ENCODE data around the gene CD2BP2. TPM values are rescaled to one million over a fixed set of nuclear protein-coding genes. Genes with fewer than 3 reads are reported as not detected.

CD2BP2 gene
- total and polyA plus RNA-seq, 2 of the 13 experiments (the other 11 are each of a cell fraction or from before 2014, with no cell fraction given) = 24.9 to 54.6 TPM

DNA sequence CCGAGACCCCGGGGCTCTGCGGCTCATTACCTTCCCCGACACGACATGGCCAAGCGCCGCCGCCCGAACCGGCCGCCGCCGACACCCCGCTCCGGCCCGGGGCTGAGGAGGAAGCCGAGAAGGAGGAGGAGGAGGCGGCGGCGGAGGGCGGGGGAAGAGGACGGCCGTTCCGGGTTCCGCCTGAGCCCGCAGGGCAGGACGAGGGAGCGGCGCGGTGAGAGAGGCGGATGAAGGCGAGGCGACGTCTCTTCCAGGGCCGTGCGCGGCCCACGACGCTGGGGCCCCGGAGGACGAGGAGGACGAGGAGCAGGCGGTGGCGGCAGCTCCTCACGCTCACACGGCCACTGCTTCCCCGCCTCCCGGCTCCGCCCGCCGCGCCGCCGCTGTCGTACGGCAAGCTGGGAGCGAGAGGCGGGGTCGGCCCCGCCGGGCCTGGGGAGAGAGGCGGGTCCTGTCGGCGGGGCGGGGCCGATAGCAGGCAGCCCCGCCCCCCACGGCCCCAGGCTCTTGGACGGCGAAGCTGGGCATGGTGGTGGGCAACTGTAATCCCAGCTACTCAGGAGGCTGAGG lies 20.0 kb downstream of the CD2BP2 start (continued):
- TF ChIP-seq KIAA2018 (CRISPR knock-in tag; IDR thresholded peaks at IDR 0.05; ENCODE audit: borderline replicate concordance) = 0 out of 2 replicates have a peak, but pooled peaks have one; percentile 30
- TF ChIP-seq CENPT (CRISPR knock-in tag; IDR thresholded peaks at IDR 0.05; ENCODE audit: low read depth) = 0 out of 2 replicates have a peak, but pooled peaks have one; percentile 57
- TF ChIP-seq ZFY (CRISPR knock-in tag; IDR thresholded peaks at IDR 0.05) = peak; percentile 65; the same call in 1 of the 2 replicates
- TF ChIP-seq ZNF225 (CRISPR knock-in tag; IDR thresholded peaks at IDR 0.05) = peak; percentile 28; the same call in 1 of the 2 replicates
- peak; percentile 19; the same call in 1 of the 2 replicates for TF ChIP-seq ZNF766 (CRISPR knock-in tag; IDR thresholded peaks at IDR 0.05; ENCODE audit: borderline replicate concordance)
- peak; percentile 91 for TF ChIP-seq SP4 (CRISPR knock-in tag; IDR thresholded peaks at IDR 0.05)
- TF ChIP-seq ZNF331 (CRISPR knock-in tag; IDR thresholded peaks at IDR 0.05) = peak; percentile 62
- 0 out of 2 replicates have a peak, but pooled peaks have one; percentile 42 for TF ChIP-seq ZNF12 (CRISPR knock-in tag; IDR thresholded peaks at IDR 0.05)
- peak; percentile 40; the same call in 1 of the 2 replicates for TF ChIP-seq ZNF710 (CRISPR knock-in tag; IDR thresholded peaks at IDR 0.05; ENCODE audit: borderline replicate concordance)
- TF ChIP-seq, protein P1, sequence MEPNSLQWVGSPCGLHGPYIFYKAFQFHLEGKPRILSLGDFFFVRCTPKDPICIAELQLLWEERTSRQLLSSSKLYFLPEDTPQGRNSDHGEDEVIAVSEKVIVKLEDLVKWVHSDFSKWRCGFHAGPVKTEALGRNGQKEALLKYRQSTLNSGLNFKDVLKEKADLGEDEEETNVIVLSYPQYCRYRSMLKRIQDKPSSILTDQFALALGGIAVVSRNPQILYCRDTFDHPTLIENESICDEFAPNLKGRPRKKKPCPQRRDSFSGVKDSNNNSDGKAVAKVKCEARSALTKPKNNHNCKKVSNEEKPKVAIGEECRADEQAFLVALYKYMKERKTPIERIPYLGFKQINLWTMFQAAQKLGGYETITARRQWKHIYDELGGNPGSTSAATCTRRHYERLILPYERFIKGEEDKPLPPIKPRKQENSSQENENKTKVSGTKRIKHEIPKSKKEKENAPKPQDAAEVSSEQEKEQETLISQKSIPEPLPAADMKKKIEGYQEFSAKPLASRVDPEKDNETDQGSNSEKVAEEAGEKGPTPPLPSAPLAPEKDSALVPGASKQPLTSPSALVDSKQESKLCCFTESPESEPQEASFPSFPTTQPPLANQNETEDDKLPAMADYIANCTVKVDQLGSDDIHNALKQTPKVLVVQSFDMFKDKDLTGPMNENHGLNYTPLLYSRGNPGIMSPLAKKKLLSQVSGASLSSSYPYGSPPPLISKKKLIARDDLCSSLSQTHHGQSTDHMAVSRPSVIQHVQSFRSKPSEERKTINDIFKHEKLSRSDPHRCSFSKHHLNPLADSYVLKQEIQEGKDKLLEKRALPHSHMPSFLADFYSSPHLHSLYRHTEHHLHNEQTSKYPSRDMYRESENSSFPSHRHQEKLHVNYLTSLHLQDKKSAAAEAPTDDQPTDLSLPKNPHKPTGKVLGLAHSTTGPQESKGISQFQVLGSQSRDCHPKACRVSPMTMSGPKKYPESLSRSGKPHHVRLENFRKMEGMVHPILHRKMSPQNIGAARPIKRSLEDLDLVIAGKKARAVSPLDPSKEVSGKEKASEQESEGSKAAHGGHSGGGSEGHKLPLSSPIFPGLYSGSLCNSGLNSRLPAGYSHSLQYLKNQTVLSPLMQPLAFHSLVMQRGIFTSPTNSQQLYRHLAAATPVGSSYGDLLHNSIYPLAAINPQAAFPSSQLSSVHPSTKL (CRISPR knock-in tag; IDR thresholded peaks at IDR 0.05) = peak; percentile 27; the same call in 1 of the 2 replicates
- peak; percentile 74 for TF ChIP-seq POLR2G (IDR thresholded peaks at IDR 0.05; ENCODE audit: low read depth, low read length)
- 0 out of 2 replicates have a peak, but pooled peaks have one; percentile 21 for TF ChIP-seq TFDP2 (CRISPR knock-in tag; IDR thresholded peaks at IDR 0.05)
